Measurements from ENCODE around the gene SORL1.

The SORL1 gene

DNA sequence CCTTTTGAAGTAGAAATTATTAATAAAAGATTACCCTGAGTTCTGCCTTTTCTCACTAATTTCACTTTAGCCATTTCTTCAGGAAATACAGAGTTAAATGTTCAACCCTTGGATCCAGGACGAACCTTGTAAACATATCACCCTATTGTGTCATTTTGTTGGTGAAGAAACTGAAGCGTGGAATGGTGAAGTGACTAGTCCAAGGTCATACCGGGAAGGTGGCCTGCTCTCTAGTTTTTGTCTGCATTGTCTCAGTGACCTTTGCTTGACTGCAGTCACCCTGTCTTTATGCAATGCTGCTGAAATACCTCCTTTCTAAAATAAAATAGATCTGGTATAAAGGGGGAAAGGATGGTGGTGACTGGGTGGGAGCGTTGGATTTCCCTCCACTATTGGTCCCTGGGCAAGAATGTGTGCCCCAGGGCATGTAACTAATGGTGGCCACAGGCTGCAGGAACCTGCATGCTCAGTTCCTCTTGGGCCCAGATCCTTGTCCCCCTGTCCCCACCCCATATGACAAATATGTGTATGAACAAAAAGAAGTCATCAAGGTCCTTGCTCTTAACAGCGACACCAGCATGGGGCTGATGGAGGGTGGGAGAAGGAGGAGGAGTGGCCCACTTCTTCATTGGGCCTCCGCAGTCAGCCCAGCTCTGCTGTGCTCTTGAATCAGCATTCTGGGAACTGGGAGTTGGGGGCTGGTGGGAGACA, 1.6 kb downstream of the SORL1 start:
- H3K4me1 ChIP-seq (ENCODE audit: control insufficient read depth, insufficient read depth, low read length): peaks cover 61% of the 10 kb centered on the region
- H3K4me3 ChIP-seq (ENCODE audit: low read depth, low read length): peak overlapping the region; percentile 76; the same call in 1 of the 2 replicates
- peaks cover 4% of the 10 kb centered on the region; the same call in 1 of the 2 replicates for H3K9me3 ChIP-seq (ENCODE audit: control insufficient read depth, insufficient read depth, low read depth, low read length)
- H3K27me3 ChIP-seq (ENCODE audit: control insufficient read depth, insufficient read depth, low read length): peaks cover 11% of the 10 kb centered on the region
- no peaks in the 10 kb centered on the region for H3K36me3 ChIP-seq (ENCODE audit: control insufficient read depth, insufficient read depth, low read length)
- no peak overlapping the region for H3K9ac ChIP-seq (ENCODE audit: low read length)
- H3K27ac ChIP-seq (ENCODE audit: low read depth, low read length): no peak overlapping the region

DNA sequence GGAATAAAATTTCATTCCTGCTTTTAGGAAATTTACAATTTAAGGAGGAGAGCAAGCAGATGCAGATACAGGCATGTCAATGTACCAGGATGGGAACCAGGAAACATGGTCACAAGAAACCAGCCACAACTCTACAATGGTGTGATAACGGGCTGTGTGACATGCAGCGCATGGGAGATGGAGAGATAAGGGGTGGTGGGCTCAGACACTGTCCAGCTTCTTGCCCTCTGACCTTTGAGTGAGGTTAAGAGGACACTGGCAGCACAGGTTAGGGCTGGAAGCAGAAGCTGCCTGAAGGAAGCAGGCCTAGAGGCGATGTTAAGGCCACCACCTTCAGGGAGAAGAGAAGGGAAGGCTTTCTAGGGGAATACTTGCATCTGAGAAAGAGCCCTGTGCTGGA, 3.0 kb downstream of the SORL1 start:
- Histone ChIP-seq H3K9me3 (ENCODE audit: control insufficient read depth, insufficient read depth, low read depth, low read length) (no peaks in the 10 kb centered on the region), H3K4me1 (ENCODE audit: control insufficient read depth, insufficient read depth, low read length) (peaks cover 65% of the 10 kb centered on the region), H3K36me3 (ENCODE audit: control insufficient read depth, insufficient read depth, low read length) (no peaks in the 10 kb centered on the region), H3K9ac (ENCODE audit: low read length) (no peak overlapping the region), H3K27ac (ENCODE audit: low read depth, low read length) (no peak overlapping the region), H3K4me3 (ENCODE audit: low read depth, low read length) (no peak overlapping the region), H3K27me3 (ENCODE audit: control insufficient read depth, insufficient read depth, low read length) (peaks cover 11% of the 10 kb centered on the region)

DNA sequence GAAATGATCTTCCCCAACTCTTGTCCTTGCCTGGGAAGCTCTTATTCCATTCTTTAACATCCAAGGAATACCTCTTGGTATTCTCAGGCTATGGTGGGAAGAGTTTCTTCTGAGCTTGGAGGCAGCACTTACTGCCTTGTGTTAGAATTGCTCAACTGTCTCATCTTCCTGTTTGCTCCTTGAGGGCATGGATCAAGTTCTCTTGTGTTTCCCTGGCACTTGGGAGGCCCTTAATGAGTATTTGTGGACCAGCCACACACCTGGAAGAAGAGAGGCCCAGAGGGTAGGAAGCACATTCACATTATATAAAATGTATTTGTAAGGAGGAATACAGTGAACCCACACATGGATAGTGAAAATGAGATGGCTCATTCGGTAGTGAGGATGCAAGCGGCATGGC, 4.0 kb downstream of the SORL1 start:
- H3K4me1 ChIP-seq (ENCODE audit: control insufficient read depth, insufficient read depth, low read length): peaks cover 66% of the 10 kb centered on the region
- no peak overlapping the region for H3K27ac ChIP-seq (ENCODE audit: low read depth, low read length)
- no peak overlapping the region for H3K9ac ChIP-seq (ENCODE audit: low read length)
- peaks cover 5% of the 10 kb centered on the region for H3K27me3 ChIP-seq (ENCODE audit: control insufficient read depth, insufficient read depth, low read length)
- H3K9me3 ChIP-seq (ENCODE audit: control insufficient read depth, insufficient read depth, low read depth, low read length): no peaks in the 10 kb centered on the region
- no peaks in the 10 kb centered on the region for H3K36me3 ChIP-seq (ENCODE audit: control insufficient read depth, insufficient read depth, low read length)
- H3K4me3 ChIP-seq (ENCODE audit: low read depth, low read length): no peak overlapping the region

DNA sequence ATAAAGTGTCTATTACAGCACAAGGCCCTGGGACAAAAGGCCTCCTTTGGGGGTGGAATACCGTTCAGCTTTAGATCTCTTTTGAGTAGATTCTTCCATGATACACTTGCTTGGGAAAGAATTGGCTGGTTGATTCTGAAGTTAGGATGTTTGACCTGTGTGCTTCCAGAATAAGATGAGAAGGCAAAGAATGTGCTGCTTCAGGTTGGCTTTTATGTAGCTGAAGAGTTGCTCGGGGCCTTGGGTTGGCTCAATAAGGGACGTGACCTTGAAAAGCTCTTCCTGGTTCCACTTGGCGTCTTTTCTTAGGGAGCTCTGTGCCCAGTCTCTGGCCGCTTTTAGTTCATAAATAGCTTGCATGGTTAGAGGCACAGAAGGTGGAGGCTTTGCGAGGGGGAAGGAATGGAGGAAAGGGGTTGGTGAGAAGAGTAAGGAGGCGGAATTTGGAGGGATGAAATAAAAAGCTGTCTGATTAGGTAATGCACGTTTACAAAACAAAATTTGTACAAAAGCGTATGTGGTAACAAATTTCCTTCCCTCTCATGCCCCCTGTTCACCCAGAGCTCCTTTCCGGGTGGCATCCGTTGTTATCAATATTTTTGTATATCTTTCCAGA, 4.8 kb downstream of the SORL1 start:
- no peaks in the 10 kb centered on the region for H3K9me3 ChIP-seq (ENCODE audit: control insufficient read depth, insufficient read depth, low read depth, low read length)
- no peak overlapping the region for H3K27ac ChIP-seq (ENCODE audit: low read depth, low read length)
- no peak overlapping the region for H3K4me3 ChIP-seq (ENCODE audit: low read depth, low read length)
- no peaks in the 10 kb centered on the region for H3K36me3 ChIP-seq (ENCODE audit: control insufficient read depth, insufficient read depth, low read length)
- H3K4me1 ChIP-seq (ENCODE audit: control insufficient read depth, insufficient read depth, low read length): peaks cover 67% of the 10 kb centered on the region
- H3K27me3 ChIP-seq (ENCODE audit: control insufficient read depth, insufficient read depth, low read length): no peaks in the 10 kb centered on the region
- H3K9ac ChIP-seq (ENCODE audit: low read length): no peak overlapping the region

DNA sequence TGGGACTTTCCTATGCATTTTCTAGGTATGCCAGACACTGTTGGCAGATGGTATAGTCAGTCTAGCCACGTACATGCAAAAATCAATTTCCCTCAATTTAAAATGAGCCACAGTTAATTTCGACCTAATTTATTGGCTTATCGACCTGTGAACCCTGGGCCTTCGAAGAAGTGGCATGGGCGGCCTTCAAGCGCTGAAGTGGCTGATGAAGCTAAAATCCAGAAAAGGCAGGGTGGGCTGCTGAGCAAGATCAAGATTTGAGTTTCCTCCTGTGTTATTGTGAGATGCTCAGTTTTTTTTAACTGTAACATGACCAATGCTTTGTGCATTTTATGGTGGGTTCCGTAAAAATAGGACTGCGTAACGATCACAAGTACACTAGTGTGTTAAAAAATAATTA, 6.4 kb downstream of the SORL1 start:
- Histone ChIP-seq H3K9ac (ENCODE audit: low read length) (no peak overlapping the region), H3K4me1 (ENCODE audit: control insufficient read depth, insufficient read depth, low read length) (peaks cover 73% of the 10 kb centered on the region)

DNA sequence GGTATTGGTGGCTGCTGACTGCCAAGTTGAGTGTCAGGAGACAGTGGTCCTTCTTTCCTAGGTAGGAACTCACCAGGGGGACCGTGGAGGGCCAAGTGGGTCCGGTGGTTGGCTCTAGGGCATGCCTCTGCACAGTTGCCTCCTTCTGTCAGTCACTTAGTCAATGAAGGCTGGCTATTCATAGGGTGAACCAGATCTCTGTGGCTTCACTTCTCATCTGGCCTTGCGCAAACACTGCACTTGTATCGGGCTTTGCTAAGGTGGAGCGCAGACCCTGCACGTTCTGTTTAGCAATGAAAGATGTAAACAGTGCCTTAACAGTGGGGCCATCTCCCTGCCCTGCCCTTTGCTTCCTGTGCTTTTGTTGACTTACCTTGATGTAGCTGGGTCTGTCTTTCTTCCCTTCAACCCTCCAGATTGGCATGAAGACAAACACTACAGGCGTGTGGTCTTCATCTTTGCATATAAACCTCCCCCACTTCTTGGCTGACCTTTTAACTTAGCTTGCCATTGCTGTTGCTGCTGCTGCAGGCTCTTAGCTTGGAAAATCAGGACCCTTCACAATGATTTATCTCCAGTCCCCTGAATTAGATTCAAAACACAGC, 7.4 kb downstream of the SORL1 start:
- Histone ChIP-seq H3K9me3 (ENCODE audit: control insufficient read depth, insufficient read depth, low read depth, low read length) (no peaks in the 10 kb centered on the region), H3K27me3 (ENCODE audit: control insufficient read depth, insufficient read depth, low read length) (no peaks in the 10 kb centered on the region), H3K4me3 (ENCODE audit: low read depth, low read length) (no peak overlapping the region), H3K36me3 (ENCODE audit: control insufficient read depth, insufficient read depth, low read length) (no peaks in the 10 kb centered on the region), H3K4me1 (ENCODE audit: control insufficient read depth, insufficient read depth, low read length) (peaks cover 76% of the 10 kb centered on the region), H3K9ac (ENCODE audit: low read length) (no peak overlapping the region), H3K27ac (ENCODE audit: low read depth, low read length) (no peak overlapping the region)

More for the DNA sequence above, 6.4 kb downstream of the SORL1 start:
- Histone ChIP-seq H3K4me3 (ENCODE audit: low read depth, low read length) (no peak overlapping the region), H3K36me3 (ENCODE audit: control insufficient read depth, insufficient read depth, low read length) (no peaks in the 10 kb centered on the region), H3K27ac (ENCODE audit: low read depth, low read length) (no peak overlapping the region), H3K9me3 (ENCODE audit: control insufficient read depth, insufficient read depth, low read depth, low read length) (no peaks in the 10 kb centered on the region), H3K27me3 (ENCODE audit: control insufficient read depth, insufficient read depth, low read length) (no peaks in the 10 kb centered on the region)

DNA sequence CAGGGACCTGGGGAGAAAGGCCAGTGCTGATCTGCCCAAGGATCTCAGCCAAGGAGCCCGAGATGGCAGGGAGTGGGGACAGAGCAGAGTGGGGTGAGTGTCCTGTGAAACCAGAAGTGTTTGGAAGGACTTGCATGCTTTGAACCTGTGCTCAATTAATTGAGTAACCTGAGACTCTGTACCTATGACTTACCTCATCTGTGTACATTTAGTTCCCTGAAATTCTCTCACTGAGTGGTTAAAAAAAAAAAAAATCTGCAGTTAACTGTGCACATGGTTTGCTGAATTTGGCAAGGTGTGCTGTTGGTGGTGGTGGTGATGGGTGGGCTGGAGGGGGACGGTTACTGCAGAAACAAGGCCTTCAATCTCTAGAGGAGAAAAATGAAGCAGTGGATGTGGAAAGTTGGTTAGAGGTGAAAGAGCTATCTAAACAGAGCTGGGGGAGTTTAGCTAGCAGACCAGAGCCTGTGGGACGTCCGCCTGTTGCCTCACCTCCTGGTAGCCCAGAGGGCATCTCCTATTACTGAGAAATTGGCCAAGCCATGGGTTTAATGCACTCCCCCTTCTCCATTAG, 8.9 kb downstream of the SORL1 start:
- H3K4me3 ChIP-seq (ENCODE audit: low read depth, low read length): no peak overlapping the region
- H3K4me1 ChIP-seq (ENCODE audit: control insufficient read depth, insufficient read depth, low read length): peaks cover 79% of the 10 kb centered on the region
- no peaks in the 10 kb centered on the region for H3K36me3 ChIP-seq (ENCODE audit: control insufficient read depth, insufficient read depth, low read length)
- no peak overlapping the region for H3K27ac ChIP-seq (ENCODE audit: low read depth, low read length)
- no peaks in the 10 kb centered on the region for H3K27me3 ChIP-seq (ENCODE audit: control insufficient read depth, insufficient read depth, low read length)
- no peaks in the 10 kb centered on the region for H3K9me3 ChIP-seq (ENCODE audit: control insufficient read depth, insufficient read depth, low read depth, low read length)
- no peak overlapping the region for H3K9ac ChIP-seq (ENCODE audit: low read length)

DNA sequence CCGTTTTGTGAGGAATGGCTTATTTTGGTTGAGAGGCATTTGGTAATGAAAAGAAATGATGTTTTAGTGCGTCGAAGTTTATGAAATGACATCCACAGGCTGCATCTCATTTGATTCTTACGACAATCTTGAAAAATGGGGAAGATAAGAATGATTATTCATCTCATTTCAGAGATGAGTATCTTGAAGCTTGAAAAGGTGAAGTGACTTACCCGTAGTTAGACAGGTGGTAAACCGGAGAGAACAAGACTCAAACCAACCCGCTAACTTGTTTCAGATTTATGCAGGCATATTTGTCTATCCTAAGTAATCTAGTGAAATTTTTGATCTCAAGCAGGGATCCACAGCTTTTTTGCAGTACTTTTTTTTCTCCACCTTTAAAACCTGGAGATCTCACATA, 9.7 kb downstream of the SORL1 start:
- no peak overlapping the region for H3K9ac ChIP-seq (ENCODE audit: low read length)
- H3K4me3 ChIP-seq (ENCODE audit: low read depth, low read length): no peak overlapping the region
- no peak overlapping the region for H3K27ac ChIP-seq (ENCODE audit: low read depth, low read length)
- no peaks in the 10 kb centered on the region for H3K27me3 ChIP-seq (ENCODE audit: control insufficient read depth, insufficient read depth, low read length)
- peaks cover 80% of the 10 kb centered on the region for H3K4me1 ChIP-seq (ENCODE audit: control insufficient read depth, insufficient read depth, low read length)
- no peaks in the 10 kb centered on the region for H3K36me3 ChIP-seq (ENCODE audit: control insufficient read depth, insufficient read depth, low read length)
- H3K9me3 ChIP-seq (ENCODE audit: control insufficient read depth, insufficient read depth, low read depth, low read length): no peaks in the 10 kb centered on the region

DNA sequence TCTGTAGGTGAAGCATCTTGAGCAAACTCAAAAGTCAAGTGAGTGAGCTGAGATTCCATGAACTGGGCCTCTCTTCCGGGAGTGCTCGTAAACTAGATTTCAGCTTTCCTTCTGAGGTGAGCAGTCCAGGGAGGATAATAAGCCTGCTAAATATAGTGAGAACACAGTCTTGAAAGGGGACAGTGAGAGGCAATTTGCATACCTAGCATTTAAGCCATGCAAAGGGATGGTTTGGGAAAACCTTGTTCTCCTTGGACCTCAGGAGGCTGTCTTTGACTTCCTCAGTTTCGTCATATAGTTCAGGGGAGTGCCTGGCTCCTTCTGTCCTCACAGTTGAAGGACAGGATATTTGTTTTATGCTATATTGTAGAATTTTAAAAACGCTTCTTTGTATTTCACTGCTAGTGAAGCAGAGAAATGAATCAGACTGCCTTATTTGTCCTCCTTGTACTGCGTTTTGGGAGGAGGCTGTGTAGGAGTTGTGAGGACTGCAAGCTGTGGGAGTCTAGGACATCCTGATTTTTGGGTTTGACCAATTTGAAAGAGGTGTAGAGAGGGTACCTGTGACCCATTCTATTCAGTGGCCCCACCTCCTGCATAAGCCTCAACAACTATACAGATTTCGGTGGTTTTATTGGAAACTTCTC, 11.7 kb downstream of the SORL1 start:
- H3K4me1 ChIP-seq (ENCODE audit: control insufficient read depth, insufficient read depth, low read length): peaks cover 76% of the 10 kb centered on the region
- no peak overlapping the region for H3K9ac ChIP-seq (ENCODE audit: low read length)
- H3K36me3 ChIP-seq (ENCODE audit: control insufficient read depth, insufficient read depth, low read length): no peaks in the 10 kb centered on the region
- no peak overlapping the region for H3K4me3 ChIP-seq (ENCODE audit: low read depth, low read length)
- no peaks in the 10 kb centered on the region for H3K9me3 ChIP-seq (ENCODE audit: control insufficient read depth, insufficient read depth, low read depth, low read length)
- no peaks in the 10 kb centered on the region for H3K27me3 ChIP-seq (ENCODE audit: control insufficient read depth, insufficient read depth, low read length)
- no peak overlapping the region for H3K27ac ChIP-seq (ENCODE audit: low read depth, low read length)

DNA sequence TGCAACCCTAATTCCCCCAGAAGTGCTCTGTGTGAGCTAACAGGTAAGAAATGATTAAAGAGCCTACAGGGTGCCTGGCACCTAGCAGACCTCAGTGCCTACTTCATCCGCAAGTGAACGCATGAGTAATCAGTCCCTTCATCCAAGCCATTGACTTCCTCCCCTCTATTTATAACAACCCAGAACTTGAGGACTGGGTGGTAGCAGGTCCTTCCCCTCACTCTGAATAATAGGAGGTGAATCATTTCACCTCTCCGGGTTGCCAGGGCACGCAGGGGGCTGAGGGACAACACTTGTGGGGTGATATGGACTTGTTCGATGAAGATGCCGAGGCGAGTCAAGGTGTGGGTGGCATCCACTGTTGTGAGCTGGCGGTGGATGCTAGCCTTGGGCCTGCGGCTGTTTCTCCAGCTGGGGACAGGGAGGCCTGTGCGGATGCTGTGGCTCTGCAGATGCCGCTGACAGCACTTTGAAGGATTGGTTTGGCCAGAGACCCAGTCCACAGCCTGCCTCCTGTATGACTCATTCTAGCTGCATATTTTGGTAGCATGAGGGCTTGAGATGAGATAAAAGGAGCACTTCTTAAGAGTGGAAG, 12.3 kb downstream of the SORL1 start:
- Histone ChIP-seq H3K9ac (ENCODE audit: low read length) (peak overlapping the region; percentile 32), H3K36me3 (ENCODE audit: control insufficient read depth, insufficient read depth, low read length) (no peaks in the 10 kb centered on the region), H3K4me3 (ENCODE audit: low read depth, low read length) (no peak overlapping the region), H3K4me1 (ENCODE audit: control insufficient read depth, insufficient read depth, low read length) (peaks cover 72% of the 10 kb centered on the region), H3K27ac (ENCODE audit: low read depth, low read length) (peak overlapping the region; percentile 72; the same call in 1 of the 2 replicates), H3K9me3 (ENCODE audit: control insufficient read depth, insufficient read depth, low read depth, low read length) (no peaks in the 10 kb centered on the region), H3K27me3 (ENCODE audit: control insufficient read depth, insufficient read depth, low read length) (no peaks in the 10 kb centered on the region)

Data from HUES6 (cell line).